AG04449 (cell line): ENCODE measurements around the gene GRIN2D.

Source experiments
- CTCF ChIA-PET: fragments of 350-600 bp; formaldehyde crosslinking; extraction: SDS; loops from one replicate; lab custom pipeline; 2021; ENCODE audit warnings: antibody characterized with exemption; lab: Yijun Ruan, JAX
- POLR2A ChIA-PET: fragments of 400-600, 350-600 bp; formaldehyde crosslinking; extraction: SDS; loops from one replicate; lab custom pipeline; 2020; ENCODE audit warnings: antibody characterized with exemption, inconsistent platforms; lab: Yijun Ruan, JAX
- DNase-seq: peaks from one replicate; pipeline ENCODE4 v3.0.0-alpha.2; 2010; ENCODE audit warnings: low read depth, low spot score
- H3K4me3 ChIP-seq: 2 replicates; pipeline ENCODE4 v1.5.1; 2011; ENCODE audit warnings: low read depth, mild to moderate bottlenecking, control low read depth, low read length
- TF ChIP-seq, protein P1 (sequence below): IDR thresholded peaks from one replicate; pipeline ENCODE4 v1.5.1; 2011; ENCODE audit warnings: mild to moderate bottlenecking, moderate library complexity, low read length, control low read depth, inconsistent platforms; ENCODE audit not compliant: insufficient read depth; ENCODE audit errors: missing control alignments

The GRIN2D gene

DNA sequence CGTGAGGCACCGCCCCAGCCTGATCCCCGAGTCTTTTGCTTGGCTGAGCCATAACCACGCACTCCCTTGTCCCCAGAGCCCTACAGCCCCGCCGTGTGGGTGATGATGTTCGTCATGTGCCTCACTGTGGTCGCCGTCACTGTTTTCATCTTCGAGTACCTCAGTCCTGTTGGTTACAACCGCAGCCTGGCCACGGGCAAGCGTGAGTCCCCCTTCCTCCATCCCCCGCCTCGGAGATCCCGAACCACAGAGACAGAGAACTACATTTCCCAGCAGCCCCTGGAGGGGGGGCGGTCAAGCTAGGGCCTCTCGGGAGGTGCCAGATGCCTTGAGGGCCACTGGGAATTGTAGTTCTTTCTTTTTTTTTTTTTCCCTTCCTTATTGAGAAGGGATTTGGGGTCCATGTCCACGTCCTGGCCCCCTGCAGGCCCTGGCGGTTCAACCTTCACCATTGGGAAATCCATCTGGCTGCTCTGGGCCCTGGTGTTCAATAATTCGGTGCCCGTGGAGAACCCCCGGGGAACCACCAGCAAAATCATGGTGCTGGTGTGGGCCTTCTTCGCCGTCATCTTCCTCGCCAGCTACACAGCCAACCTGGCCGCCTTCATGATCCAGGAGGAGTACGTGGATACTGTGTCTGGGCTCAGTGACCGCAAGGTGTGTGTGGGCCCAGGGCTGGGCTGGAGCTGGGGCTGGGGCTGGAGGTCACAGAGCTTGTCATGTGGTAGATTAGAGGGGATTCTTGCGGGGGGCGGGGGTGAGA is 25.9 kb downstream of the GRIN2D start:
- TF ChIP-seq, protein P1, sequence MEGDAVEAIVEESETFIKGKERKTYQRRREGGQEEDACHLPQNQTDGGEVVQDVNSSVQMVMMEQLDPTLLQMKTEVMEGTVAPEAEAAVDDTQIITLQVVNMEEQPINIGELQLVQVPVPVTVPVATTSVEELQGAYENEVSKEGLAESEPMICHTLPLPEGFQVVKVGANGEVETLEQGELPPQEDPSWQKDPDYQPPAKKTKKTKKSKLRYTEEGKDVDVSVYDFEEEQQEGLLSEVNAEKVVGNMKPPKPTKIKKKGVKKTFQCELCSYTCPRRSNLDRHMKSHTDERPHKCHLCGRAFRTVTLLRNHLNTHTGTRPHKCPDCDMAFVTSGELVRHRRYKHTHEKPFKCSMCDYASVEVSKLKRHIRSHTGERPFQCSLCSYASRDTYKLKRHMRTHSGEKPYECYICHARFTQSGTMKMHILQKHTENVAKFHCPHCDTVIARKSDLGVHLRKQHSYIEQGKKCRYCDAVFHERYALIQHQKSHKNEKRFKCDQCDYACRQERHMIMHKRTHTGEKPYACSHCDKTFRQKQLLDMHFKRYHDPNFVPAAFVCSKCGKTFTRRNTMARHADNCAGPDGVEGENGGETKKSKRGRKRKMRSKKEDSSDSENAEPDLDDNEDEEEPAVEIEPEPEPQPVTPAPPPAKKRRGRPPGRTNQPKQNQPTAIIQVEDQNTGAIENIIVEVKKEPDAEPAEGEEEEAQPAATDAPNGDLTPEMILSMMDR = no peak
- peak overlapping the region; percentile 6; the same call in 1 of the 2 replicates for H3K4me3 ChIP-seq
- CTCF ChIA-PET = interaction anchor here (1.0 to 2.3 kb wide), 2 partner anchors 28 kb away, joined by 5 to 11 read pairs; partner anchors contain the start of gene KDELR1

DNA sequence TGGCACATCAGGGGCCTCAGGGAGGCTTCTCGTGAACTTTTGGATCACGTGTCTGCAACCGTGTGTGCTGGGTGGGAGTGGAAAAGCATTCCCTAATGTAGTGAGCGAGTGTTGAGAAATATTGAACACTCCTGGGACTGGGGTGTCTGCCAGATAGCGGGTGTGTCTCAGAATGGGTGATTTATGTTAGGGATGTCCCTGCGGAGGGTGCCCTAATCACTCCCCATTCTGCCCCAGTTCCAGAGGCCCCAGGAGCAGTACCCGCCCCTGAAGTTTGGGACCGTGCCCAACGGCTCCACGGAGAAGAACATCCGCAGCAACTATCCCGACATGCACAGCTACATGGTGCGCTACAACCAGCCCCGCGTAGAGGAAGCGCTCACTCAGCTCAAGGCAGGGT is 28.1 kb downstream of the GRIN2D start:
- ChIA-PET CTCF (interaction anchor here (0.8 kb wide), 1 partner anchor 30 kb away, joined by 3 read pairs; the partner anchor contains the start of gene KDELR1), POLR2A (no interaction called here)
- DNase-seq = no peak
- TF ChIP-seq, protein P1 = no peak
- H3K4me3 ChIP-seq = no peak overlapping the region

More for the DNA sequence above, 25.9 kb downstream of the GRIN2D start:
- no peak for DNase-seq
- POLR2A ChIA-PET = no interaction called here

DNA sequence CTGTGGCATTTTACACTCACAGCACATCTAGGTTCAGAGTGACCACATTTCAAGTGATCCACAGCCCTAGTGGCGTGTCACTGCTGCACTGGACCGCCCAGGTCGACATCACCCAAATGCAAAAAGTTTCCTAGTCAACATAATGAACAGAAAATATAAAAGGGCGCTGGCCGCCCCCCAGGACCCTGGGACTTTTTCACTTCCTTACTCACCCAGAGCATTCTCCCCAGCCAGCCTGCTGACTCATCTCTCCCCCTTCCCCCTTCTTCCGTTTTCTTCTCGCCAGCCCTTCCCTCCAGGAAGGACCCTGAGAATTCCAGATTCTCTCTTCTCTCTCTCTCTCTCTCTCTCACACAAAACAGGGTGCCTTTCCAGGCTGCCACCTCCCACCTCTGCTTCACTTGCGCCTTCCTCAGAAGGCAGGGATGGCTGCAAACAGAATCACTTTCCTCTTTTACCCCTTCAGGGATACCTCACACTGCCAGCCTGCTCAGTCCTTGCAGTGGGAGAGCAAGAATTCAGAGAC is 31.3 kb downstream of the GRIN2D start:
- ChIA-PET CTCF (no interaction called here), POLR2A (no interaction called here)
- H3K4me3 ChIP-seq = no peak overlapping the region
- TF ChIP-seq, protein P1 = no peak
- no peak for DNase-seq

DNA sequence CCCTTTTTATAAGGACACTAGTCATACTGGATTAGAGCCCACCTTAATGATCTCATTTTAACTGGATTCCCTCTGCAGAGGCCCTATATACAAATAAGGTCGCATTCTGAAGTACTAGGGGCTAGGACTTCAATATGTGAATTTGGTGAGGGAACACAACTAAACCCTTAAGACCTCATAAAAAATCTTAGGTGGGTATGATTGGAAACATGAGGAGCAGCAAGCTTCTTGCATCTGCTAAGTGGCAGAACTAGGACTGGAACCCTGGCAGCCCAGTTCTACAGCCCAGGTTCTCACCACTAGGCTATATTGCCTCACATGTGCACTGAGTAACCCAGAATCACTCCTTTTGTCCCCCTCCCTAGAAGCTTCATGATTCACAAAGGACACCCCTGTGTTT is 35.2 kb downstream of the GRIN2D start:
- no peak overlapping the region for H3K4me3 ChIP-seq
- POLR2A ChIA-PET = no interaction called here
- DNase-seq = no peak
- CTCF ChIA-PET = interaction anchor here (0.9 to 1.6 kb wide), 3 partner anchors 9 to 17 kb away, joined by 3 to 4 read pairs (median 4); partner anchors contain the start of gene GRWD1
- TF ChIP-seq, protein P1 = no peak

DNA sequence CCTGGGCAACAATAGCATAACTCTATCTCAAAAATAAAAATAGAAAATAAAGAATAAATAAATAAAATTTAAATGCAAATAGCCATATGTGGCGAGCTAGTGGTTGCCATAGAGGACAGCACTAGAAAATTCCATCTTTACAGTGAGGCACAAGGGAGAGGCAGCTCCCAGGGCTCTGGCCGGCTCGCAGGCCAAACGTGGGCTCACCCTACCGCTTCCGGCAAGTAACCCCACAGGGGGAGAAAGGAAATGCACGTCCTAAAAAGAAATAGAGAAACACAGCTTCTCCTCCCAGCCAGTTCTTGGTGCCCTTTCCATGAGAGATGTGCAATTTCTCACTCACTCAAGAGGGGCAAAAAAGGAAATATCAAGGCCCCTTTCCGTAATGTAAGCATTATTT is 39.9 kb downstream of the GRIN2D start:
- no peak for DNase-seq
- CTCF ChIA-PET = interaction anchor here (0.7 to 2.4 kb wide), 4 partner anchors 12 to 404 kb away, joined by 3 to 18 read pairs (median 5); partner anchors contain the start of genes GRWD1 and KDELR1
- H3K4me3 ChIP-seq = no peak overlapping the region
- TF ChIP-seq, protein P1 = no peak
- POLR2A ChIA-PET = no interaction called here

DNA sequence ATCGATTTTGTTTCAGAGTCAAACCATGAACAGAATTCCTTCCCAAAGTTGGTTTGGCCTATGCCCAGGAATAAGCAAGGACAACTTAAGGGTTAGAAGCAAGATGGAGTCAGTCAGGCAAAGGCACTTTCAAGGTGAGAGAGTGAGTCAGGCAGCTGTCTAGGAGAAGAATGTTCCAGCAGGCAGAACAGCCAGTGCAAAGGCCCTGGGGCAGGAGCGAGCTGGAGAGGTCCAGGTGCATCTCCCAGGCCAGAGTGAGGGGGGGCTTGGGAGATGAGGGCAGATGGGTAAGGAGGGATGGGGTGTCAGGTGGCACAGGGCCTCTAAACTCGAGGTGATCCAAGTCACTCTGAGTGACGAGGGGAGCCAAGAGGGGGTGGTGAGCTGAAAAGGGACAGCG is 43.1 kb downstream of the GRIN2D start:
- POLR2A ChIA-PET = no interaction called here
- CTCF ChIA-PET = interaction anchor here (0.8 to 1.8 kb wide), 4 partner anchors 9 to 148 kb away, joined by 4 to 6 read pairs (median 6); partner anchors contain the start of gene KDELR1
- TF ChIP-seq, protein P1 = no peak

More for the DNA sequence above, 43.1 kb downstream of the GRIN2D start:
- H3K4me3 ChIP-seq = no peak overlapping the region
- no peak for DNase-seq
